Prostate gland (tissue), 2 donors: ENCODE results near the gene TMEM271.

ENCODE experiments used
- CTCF ChIP-seq, 4 experiments: fragments of 200-600 bp in 2 of 4; fragments of 450-650 bp in 2 of 4; sonication (generic) in 2 of 4; IDR thresholded peaks; 1 replicate in 3 of 4; 2 replicates in 1 of 4; pipeline ENCODE4 v1.5.1; 2016 to 2019; ENCODE audit warnings: antibody characterized with exemption in 4 of 4, mild to moderate bottlenecking in 2 of 4, moderate library complexity in 2 of 4
- POLR2A ChIP-seq: fragments of 450-650 bp; IDR thresholded peaks from one replicate; pipeline ENCODE4 v1.6.1; 2016; ENCODE audit warnings: antibody characterized with exemption, mild to moderate bottlenecking
- POLR2AphosphoS5 ChIP-seq: sonication (generic); formaldehyde crosslinking; IDR thresholded peaks from one replicate; pipeline ENCODE4 v1.6.1; 2017; ENCODE audit warnings: antibody characterized with exemption

GRCh38 chr4:560731-561291 lies 15.3 kb downstream of the TMEM271 start:
- TF ChIP-seq CTCF (IDR thresholded peaks at IDR 0.05): no peak
- no peak for TF ChIP-seq POLR2A
- TF ChIP-seq POLR2AphosphoS5: no peak
